HG02763 (cell line): ENCODE measurements around the gene CISD1.

Experiments
- ATAC-seq: cut with Tn5 transposase; IDR thresholded peaks from one replicate; pipeline ENCODE4 v1.9.1; 2021; ENCODE audit warnings: mild to moderate bottlenecking, moderate library complexity; ENCODE audit not compliant: unreplicated experiment

The CISD1 gene

GRCh38 chr10:58305821-58306220 is 36.9 kb downstream of the CISD1 start:
- ATAC-seq, result no peak

- ATAC-seq, result no peak
Measured at GRCh38 chr10:58307676-58308075, 38.7 kb downstream of the CISD1 start.

- ATAC-seq, result no peak
Measured at GRCh38 chr10:58311026-58311425, 42.1 kb downstream of the CISD1 start.

- ATAC-seq, result no peak
Measured at GRCh38 chr10:58316874-58317273, 47.9 kb downstream of the CISD1 start.

- ATAC-seq, result no peak
Measured at GRCh38 chr10:58318346-58318745, 49.4 kb downstream of the CISD1 start.

- no peak for ATAC-seq
Measured at GRCh38 chr10:58319599-58319998, 50.6 kb downstream of the CISD1 start.

GRCh38 chr10:58320351-58321049 is 51.5 kb downstream of the CISD1 start:
- ATAC-seq, result no peak

- peak; percentile 73 for ATAC-seq
Measured at GRCh38 chr10:58322072-58322834, 53.3 kb downstream of the CISD1 start.

- ATAC-seq, result no peak
Measured at GRCh38 chr10:58322835-58323209, 53.9 kb downstream of the CISD1 start.

GRCh38 chr10:58326967-58327381 is 58.0 kb downstream of the CISD1 start:
- no peak for ATAC-seq

GRCh38 chr10:58328233-58328632 is 59.3 kb downstream of the CISD1 start:
- ATAC-seq, result no peak

- no peak for ATAC-seq
Measured at GRCh38 chr10:58330431-58330830, 61.5 kb downstream of the CISD1 start.

- no peak for ATAC-seq
Measured at GRCh38 chr10:58331646-58332045, 62.7 kb downstream of the CISD1 start.

- ATAC-seq, result peak; percentile 99
Measured at GRCh38 chr10:58334817-58335305, 65.9 kb downstream of the CISD1 start, which contains the start of gene UBE2D1. Gene UBE2D1, plus strand, starts transcription at chr10:58335006. Its CDS starts 196 bp downstream, at chr10:58335202.

- peak; percentile 37 for ATAC-seq
Measured at GRCh38 chr10:58335306-58336005, 66.5 kb downstream of the CISD1 start.

- no peak for ATAC-seq
Measured at GRCh38 chr10:58336242-58336641, 67.3 kb downstream of the CISD1 start.
